ENCODE results near the gene FAAH.

DNA sequence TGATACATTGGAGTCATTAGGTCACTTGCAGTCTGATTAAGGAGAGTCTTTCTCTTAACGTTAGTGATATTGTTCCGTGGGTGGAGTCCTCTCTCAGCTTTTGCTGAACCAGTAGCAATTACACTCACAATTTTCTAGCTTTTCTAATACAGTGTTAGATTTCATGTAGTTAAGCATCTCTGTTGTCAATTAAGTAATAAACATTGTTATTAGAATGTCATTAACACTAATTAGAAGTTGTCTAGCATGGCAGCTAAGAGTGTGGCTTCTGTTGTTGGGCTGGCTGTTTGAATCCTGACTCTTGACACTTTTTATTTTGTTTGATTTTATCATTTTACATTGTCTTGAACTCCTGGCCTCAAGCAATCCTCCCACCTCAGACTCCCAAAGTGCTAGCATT lies 33.4 kb downstream of the FAAH start:
- TF ChIP-seq, protein P1, sequence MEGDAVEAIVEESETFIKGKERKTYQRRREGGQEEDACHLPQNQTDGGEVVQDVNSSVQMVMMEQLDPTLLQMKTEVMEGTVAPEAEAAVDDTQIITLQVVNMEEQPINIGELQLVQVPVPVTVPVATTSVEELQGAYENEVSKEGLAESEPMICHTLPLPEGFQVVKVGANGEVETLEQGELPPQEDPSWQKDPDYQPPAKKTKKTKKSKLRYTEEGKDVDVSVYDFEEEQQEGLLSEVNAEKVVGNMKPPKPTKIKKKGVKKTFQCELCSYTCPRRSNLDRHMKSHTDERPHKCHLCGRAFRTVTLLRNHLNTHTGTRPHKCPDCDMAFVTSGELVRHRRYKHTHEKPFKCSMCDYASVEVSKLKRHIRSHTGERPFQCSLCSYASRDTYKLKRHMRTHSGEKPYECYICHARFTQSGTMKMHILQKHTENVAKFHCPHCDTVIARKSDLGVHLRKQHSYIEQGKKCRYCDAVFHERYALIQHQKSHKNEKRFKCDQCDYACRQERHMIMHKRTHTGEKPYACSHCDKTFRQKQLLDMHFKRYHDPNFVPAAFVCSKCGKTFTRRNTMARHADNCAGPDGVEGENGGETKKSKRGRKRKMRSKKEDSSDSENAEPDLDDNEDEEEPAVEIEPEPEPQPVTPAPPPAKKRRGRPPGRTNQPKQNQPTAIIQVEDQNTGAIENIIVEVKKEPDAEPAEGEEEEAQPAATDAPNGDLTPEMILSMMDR (IDR thresholded peaks at IDR 0.05) = no peak
- TF ChIP-seq ZFX (IDR thresholded peaks at IDR 0.05; ENCODE audit: borderline replicate concordance) = no peak
